Dendritic cell treated with granulocyte-macrophage colony-stimulating factor and Interleukin-4, amounts not matched to agents 40 ng/mL and 50 ng/mL, for 4 days (primary cell): ENCODE measurements around the gene FNDC3B.

ENCODE experiments used
- H3K27ac Mint-ChIP-seq: one replicate; pipeline ENCODE4 v1.8.0; 2022; ENCODE audit warnings: mild to moderate bottlenecking, mixed read lengths
- H3K27me3 Mint-ChIP-seq: one replicate; pipeline ENCODE4 v1.8.0; 2022; ENCODE audit warnings: mild to moderate bottlenecking, mixed read lengths
- H3K36me3 Mint-ChIP-seq: one replicate; pipeline ENCODE4 v1.8.0; 2022; ENCODE audit warnings: low read depth, mixed read lengths
- H3K4me1 Mint-ChIP-seq: one replicate; pipeline ENCODE4 v1.8.0; 2022; ENCODE audit warnings: low read depth, mixed read lengths
- H3K4me3 Mint-ChIP-seq: one replicate; pipeline ENCODE4 v1.8.0; 2022; ENCODE audit warnings: mild to moderate bottlenecking, moderate library complexity, mixed read lengths
- H3K9me3 Mint-ChIP-seq: one replicate; pipeline ENCODE4 v1.8.0; 2022; ENCODE audit warnings: mixed read lengths
- intact Hi-C: fragments of 100-400 bp; cut with micrococcal nuclease; formaldehyde crosslinking; loops from one replicate; pipeline ENCODE4 v1.15.0; 2022

Gene FNDC3B

GRCh38 chr3:172163320-172163719, 123.9 kb downstream of the FNDC3B start:
- Mint-ChIP-seq H3K27ac (no peak overlapping the region), H3K4me1 (peaks cover 30% of the 10 kb centered on the region), H3K27me3 (no peaks in the 10 kb centered on the region), H3K4me3 (no peak overlapping the region), H3K36me3 (peaks cover 12% of the 10 kb centered on the region), H3K9me3 (no peaks in the 10 kb centered on the region)
- intact Hi-C loops, result no loop called here

GRCh38 chr3:172164620-172165362, 125.4 kb downstream of the FNDC3B start:
- Mint-ChIP-seq H3K9me3 (no peaks in the 10 kb centered on the region), H3K27me3 (no peaks in the 10 kb centered on the region), H3K27ac (no peak overlapping the region), H3K4me3 (no peak overlapping the region), H3K36me3 (peaks cover 14% of the 10 kb centered on the region), H3K4me1 (peaks cover 28% of the 10 kb centered on the region)
- intact Hi-C loops, result loop anchor here (5.0 kb wide), 1 partner anchor 108 kb away; no protein-coding TSS in a partner anchor

- intact Hi-C loops, result loop anchor here (5.0 kb wide), 1 partner anchor 106 kb away; no protein-coding TSS in a partner anchor
- H3K27me3 Mint-ChIP-seq, result no peaks in the 10 kb centered on the region
- no peak overlapping the region for H3K27ac Mint-ChIP-seq
- no peak overlapping the region for H3K4me3 Mint-ChIP-seq
- H3K9me3 Mint-ChIP-seq, result no peaks in the 10 kb centered on the region
- peaks cover 21% of the 10 kb centered on the region for H3K4me1 Mint-ChIP-seq
- peaks cover 19% of the 10 kb centered on the region for H3K36me3 Mint-ChIP-seq
Measured at GRCh38 chr3:172166261-172166660, 126.9 kb downstream of the FNDC3B start.

- H3K4me3 Mint-ChIP-seq, result no peak overlapping the region
- H3K27me3 Mint-ChIP-seq, result no peaks in the 10 kb centered on the region
- intact Hi-C loops, result loop anchor here (5.0 kb wide), 1 partner anchor 105 kb away; no protein-coding TSS in a partner anchor
- no peak overlapping the region for H3K27ac Mint-ChIP-seq
- peaks cover 20% of the 10 kb centered on the region for H3K36me3 Mint-ChIP-seq
- peaks cover 23% of the 10 kb centered on the region for H3K4me1 Mint-ChIP-seq
- no peaks in the 10 kb centered on the region for H3K9me3 Mint-ChIP-seq
Measured at GRCh38 chr3:172166890-172167289, 127.5 kb downstream of the FNDC3B start.

- Mint-ChIP-seq H3K9me3 (no peaks in the 10 kb centered on the region), H3K4me3 (no peak overlapping the region), H3K27ac (no peak overlapping the region), H3K4me1 (peaks cover 31% of the 10 kb centered on the region), H3K36me3 (peaks cover 19% of the 10 kb centered on the region), H3K27me3 (no peaks in the 10 kb centered on the region)
- intact Hi-C loops, result loop anchor here (5.0 kb wide), 1 partner anchor 104 kb away; no protein-coding TSS in a partner anchor
Measured at GRCh38 chr3:172167892-172168648, 128.7 kb downstream of the FNDC3B start.

GRCh38 chr3:172170073-172170709, 130.8 kb downstream of the FNDC3B start:
- Mint-ChIP-seq H3K4me1 (peaks cover 44% of the 10 kb centered on the region), H3K36me3 (peaks cover 19% of the 10 kb centered on the region), H3K4me3 (no peak overlapping the region), H3K27ac (no peak overlapping the region), H3K27me3 (no peaks in the 10 kb centered on the region), H3K9me3 (no peaks in the 10 kb centered on the region)
- intact Hi-C loops, result no loop called here

GRCh38 chr3:172170841-172171240, 131.5 kb downstream of the FNDC3B start:
- Mint-ChIP-seq H3K27me3 (no peaks in the 10 kb centered on the region), H3K27ac (no peak overlapping the region), H3K36me3 (peaks cover 19% of the 10 kb centered on the region), H3K9me3 (no peaks in the 10 kb centered on the region), H3K4me3 (no peak overlapping the region), H3K4me1 (peaks cover 49% of the 10 kb centered on the region)
- intact Hi-C loops, result no loop called here

GRCh38 chr3:172171396-172172075, 132.2 kb downstream of the FNDC3B start:
- Mint-ChIP-seq H3K9me3 (no peaks in the 10 kb centered on the region), H3K27ac (no peak overlapping the region), H3K4me1 (peaks cover 56% of the 10 kb centered on the region), H3K27me3 (no peaks in the 10 kb centered on the region), H3K36me3 (peaks cover 19% of the 10 kb centered on the region), H3K4me3 (no peak overlapping the region)
- intact Hi-C loops, result no loop called here

GRCh38 chr3:172173316-172174254, 134.2 kb downstream of the FNDC3B start:
- Mint-ChIP-seq H3K4me3 (no peak overlapping the region), H3K36me3 (peaks cover 29% of the 10 kb centered on the region), H3K27ac (no peak overlapping the region), H3K27me3 (no peaks in the 10 kb centered on the region), H3K9me3 (no peaks in the 10 kb centered on the region), H3K4me1 (peaks cover 62% of the 10 kb centered on the region)
- intact Hi-C loops, result no loop called here

GRCh38 chr3:172174513-172175253, 135.3 kb downstream of the FNDC3B start:
- H3K36me3 Mint-ChIP-seq, result peaks cover 23% of the 10 kb centered on the region
- no peaks in the 10 kb centered on the region for H3K27me3 Mint-ChIP-seq
- peaks cover 57% of the 10 kb centered on the region for H3K4me1 Mint-ChIP-seq
- peak overlapping the region; percentile 50 for H3K27ac Mint-ChIP-seq
- intact Hi-C loops, result no loop called here
- no peaks in the 10 kb centered on the region for H3K9me3 Mint-ChIP-seq
- no peak overlapping the region for H3K4me3 Mint-ChIP-seq

- Mint-ChIP-seq H3K27me3 (no peaks in the 10 kb centered on the region), H3K4me3 (no peak overlapping the region), H3K27ac (peak overlapping the region; percentile 50), H3K4me1 (peaks cover 62% of the 10 kb centered on the region), H3K9me3 (no peaks in the 10 kb centered on the region), H3K36me3 (peaks cover 21% of the 10 kb centered on the region)
- intact Hi-C loops, result no loop called here
Measured at GRCh38 chr3:172175254-172175599, 135.8 kb downstream of the FNDC3B start.

GRCh38 chr3:172176061-172176770, 136.8 kb downstream of the FNDC3B start:
- no peaks in the 10 kb centered on the region for H3K9me3 Mint-ChIP-seq
- no peaks in the 10 kb centered on the region for H3K27me3 Mint-ChIP-seq
- intact Hi-C loops, result no loop called here
- no peak overlapping the region for H3K4me3 Mint-ChIP-seq
- H3K36me3 Mint-ChIP-seq, result peaks cover 19% of the 10 kb centered on the region
- peaks cover 72% of the 10 kb centered on the region for H3K4me1 Mint-ChIP-seq
- H3K27ac Mint-ChIP-seq, result peak overlapping the region; percentile 66
